Measurements from ENCODE around the gene COX10. TPM values are rescaled to one million over a fixed set of nuclear protein-coding genes. Genes with fewer than 3 reads are reported as not detected.
"Not testable (repeated sequence)": the region's sequence is repeated elsewhere in the genome, so short reads cannot be mapped to it uniquely, and the experiment has no call there.

COX10 gene
- total RNA-seq, 1 experiment from 2014 or later = 34.5 TPM

- peaks cover 77% of the 10 kb centered on the region for H3K79me2 ChIP-seq (ENCODE audit: low read length)
- no peaks in the 10 kb centered on the region for H4K20me1 ChIP-seq (ENCODE audit: insufficient read depth, low read depth, low read length)
- H3K9me2 ChIP-seq (replicated peaks; ENCODE audit: insufficient read depth, low read length) = no peaks in the 10 kb centered on the region
- H3K9me3 ChIP-seq (ENCODE audit: low read length) = no peaks in the 10 kb centered on the region
- H3K27me3 ChIP-seq (ENCODE audit: low read length) = no peaks in the 10 kb centered on the region
- H2AFZ ChIP-seq (ENCODE audit: low read length) = no peak overlapping the region
- H3K9ac ChIP-seq (ENCODE audit: low read length) = no peak overlapping the region
- DNase-seq = no peak
- H3K36me3 ChIP-seq (ENCODE audit: insufficient read depth, low read length) = no peaks in the 10 kb centered on the region
- no peak overlapping the region for H3K4me3 ChIP-seq (ENCODE audit: low read length)
- no peaks in the 10 kb centered on the region for H3K4me1 ChIP-seq (ENCODE audit: low read length)
- H3K4me2 ChIP-seq (ENCODE audit: low read depth, low read length, poor library complexity, severe bottlenecking) = no peak overlapping the region
- no peak overlapping the region for H3K27ac ChIP-seq (ENCODE audit: low read length)
These were observed 83.4 kb downstream of the COX10 start for GRCh38 chr17:14152721-14153120.

DNA sequence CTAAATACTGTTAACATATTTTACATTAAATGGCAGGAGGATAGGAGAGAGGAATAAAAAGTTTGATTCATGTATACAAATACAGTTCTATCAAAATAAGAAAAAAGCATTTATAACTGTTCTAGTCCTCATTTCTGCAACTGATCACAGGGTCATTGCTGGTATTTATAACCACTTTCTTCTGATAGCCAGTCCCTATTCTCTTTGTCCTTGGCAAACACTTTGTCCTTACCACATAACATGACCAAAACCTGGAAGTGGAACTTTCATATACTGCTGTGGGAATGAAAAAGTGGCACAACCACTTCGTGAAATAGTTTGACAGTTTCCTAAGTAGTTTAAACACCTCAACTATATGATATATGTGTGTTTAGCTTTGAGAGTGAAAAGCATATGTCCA, 84.1 kb downstream of the COX10 start:
- Histone ChIP-seq H3K9me3 (ENCODE audit: low read length) (no peaks in the 10 kb centered on the region), H3K27me3 (ENCODE audit: low read length) (no peaks in the 10 kb centered on the region), H3K4me3 (ENCODE audit: low read length) (no peak overlapping the region), H3K4me2 (ENCODE audit: low read depth, low read length, poor library complexity, severe bottlenecking) (no peak overlapping the region), H3K36me3 (ENCODE audit: insufficient read depth, low read length) (no peaks in the 10 kb centered on the region), H2AFZ (ENCODE audit: low read length) (no peak overlapping the region), H4K20me1 (ENCODE audit: insufficient read depth, low read depth, low read length) (no peaks in the 10 kb centered on the region), H3K9ac (ENCODE audit: low read length) (no peak overlapping the region), H3K27ac (ENCODE audit: low read length) (no peak overlapping the region), H3K4me1 (ENCODE audit: low read length) (no peaks in the 10 kb centered on the region), H3K79me2 (ENCODE audit: low read length) (peaks cover 75% of the 10 kb centered on the region), H3K9me2 (replicated peaks; ENCODE audit: insufficient read depth, low read length) (no peaks in the 10 kb centered on the region)
- DNase-seq = no peak

DNA sequence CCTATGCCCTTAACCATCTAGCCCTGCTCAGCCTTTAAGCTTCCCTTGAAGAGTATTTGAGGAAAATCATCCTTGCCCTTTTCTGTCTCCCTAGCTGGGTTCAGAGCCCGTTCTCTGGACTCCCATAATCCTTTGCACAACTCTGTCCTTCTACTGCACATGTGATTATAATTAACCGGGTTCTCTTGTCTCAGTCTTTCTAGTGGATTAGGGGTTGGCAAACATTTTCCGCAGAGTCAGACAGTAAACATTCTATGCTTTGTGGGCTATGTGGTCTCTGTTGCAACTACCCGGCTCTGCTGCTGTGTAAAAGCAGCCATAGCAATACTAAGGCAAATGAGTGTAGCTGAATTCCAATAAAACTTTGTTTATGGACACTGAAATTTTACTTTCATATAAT, 87.4 kb downstream of the COX10 start:
- H3K9me3 ChIP-seq (ENCODE audit: low read length) = no peaks in the 10 kb centered on the region
- H3K27ac ChIP-seq (ENCODE audit: low read length) = no peak overlapping the region
- no peaks in the 10 kb centered on the region for H4K20me1 ChIP-seq (ENCODE audit: insufficient read depth, low read depth, low read length)
- no peaks in the 10 kb centered on the region for H3K27me3 ChIP-seq (ENCODE audit: low read length)
- DNase-seq = no peak
- H2AFZ ChIP-seq (ENCODE audit: low read length) = no peak overlapping the region
- peaks cover 61% of the 10 kb centered on the region for H3K79me2 ChIP-seq (ENCODE audit: low read length)
- no peak overlapping the region for H3K4me2 ChIP-seq (ENCODE audit: low read depth, low read length, poor library complexity, severe bottlenecking)
- H3K4me3 ChIP-seq (ENCODE audit: low read length) = no peak overlapping the region
- no peaks in the 10 kb centered on the region for H3K4me1 ChIP-seq (ENCODE audit: low read length)
- H3K9me2 ChIP-seq (replicated peaks; ENCODE audit: insufficient read depth, low read length) = no peaks in the 10 kb centered on the region
- no peak overlapping the region for H3K9ac ChIP-seq (ENCODE audit: low read length)
- no peaks in the 10 kb centered on the region for H3K36me3 ChIP-seq (ENCODE audit: insufficient read depth, low read length)

GRCh38 chr17:14157822-14158221, 88.5 kb downstream of the COX10 start:
- no peaks in the 10 kb centered on the region for H3K27me3 ChIP-seq (ENCODE audit: low read length)

DNA sequence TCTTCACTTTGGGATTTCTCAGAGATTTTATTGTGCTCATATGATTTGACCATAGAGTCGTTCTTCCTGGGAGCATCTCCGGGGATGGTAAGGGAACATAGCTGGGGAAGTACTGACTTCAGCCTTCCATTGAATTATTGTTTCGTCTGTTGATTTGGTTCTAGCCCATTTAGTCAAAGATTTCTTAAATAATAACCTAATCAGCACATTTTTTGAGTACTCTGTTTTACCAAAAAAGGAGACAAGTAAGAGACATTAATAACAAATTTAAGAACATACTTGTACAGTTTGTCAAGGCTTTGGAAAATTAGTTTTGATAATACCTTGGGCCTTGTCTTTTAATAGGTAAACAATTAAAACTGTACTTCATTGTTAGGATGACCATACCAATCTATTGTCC, 89.4 kb downstream of the COX10 start:
- Histone ChIP-seq H2AFZ (ENCODE audit: low read length) (no peak overlapping the region), H3K27me3 (ENCODE audit: low read length) (no peaks in the 10 kb centered on the region), H3K4me3 (ENCODE audit: low read length) (no peak overlapping the region), H3K36me3 (ENCODE audit: insufficient read depth, low read length) (no peaks in the 10 kb centered on the region; the same call in 1 of the 2 replicates), H3K4me1 (ENCODE audit: low read length) (no peaks in the 10 kb centered on the region), H3K27ac (ENCODE audit: low read length) (no peak overlapping the region), H3K9ac (ENCODE audit: low read length) (no peak overlapping the region), H3K9me2 (replicated peaks; ENCODE audit: insufficient read depth, low read length) (no peaks in the 10 kb centered on the region), H3K79me2 (ENCODE audit: low read length) (peaks cover 53% of the 10 kb centered on the region), H3K9me3 (ENCODE audit: low read length) (no peaks in the 10 kb centered on the region), H3K4me2 (ENCODE audit: low read depth, low read length, poor library complexity, severe bottlenecking) (no peak overlapping the region), H4K20me1 (ENCODE audit: insufficient read depth, low read depth, low read length) (no peaks in the 10 kb centered on the region)
- DNase-seq = no peak

More at GRCh38 chr17:14157822-14158221, 88.5 kb downstream of the COX10 start:
- Histone ChIP-seq H3K4me1 (ENCODE audit: low read length) (no peaks in the 10 kb centered on the region), H3K9ac (ENCODE audit: low read length) (no peak overlapping the region), H2AFZ (ENCODE audit: low read length) (no peak overlapping the region), H3K9me3 (ENCODE audit: low read length) (no peaks in the 10 kb centered on the region), H3K9me2 (replicated peaks; ENCODE audit: insufficient read depth, low read length) (no peaks in the 10 kb centered on the region), H3K36me3 (ENCODE audit: insufficient read depth, low read length) (no peaks in the 10 kb centered on the region), H3K4me2 (ENCODE audit: low read depth, low read length, poor library complexity, severe bottlenecking) (no peak overlapping the region), H4K20me1 (ENCODE audit: insufficient read depth, low read depth, low read length) (no peaks in the 10 kb centered on the region), H3K27ac (ENCODE audit: low read length) (no peak overlapping the region), H3K79me2 (ENCODE audit: low read length) (peaks cover 60% of the 10 kb centered on the region), H3K4me3 (ENCODE audit: low read length) (no peak overlapping the region)
- DNase-seq = no peak

GRCh38 chr17:14161419-14161818, 92.1 kb downstream of the COX10 start:
- no peak overlapping the region for H3K4me2 ChIP-seq (ENCODE audit: low read depth, low read length, poor library complexity, severe bottlenecking)
- no peak overlapping the region for H3K4me3 ChIP-seq (ENCODE audit: low read length)
- H3K9me2 ChIP-seq (replicated peaks; ENCODE audit: insufficient read depth, low read length) = no peaks in the 10 kb centered on the region
- peaks cover 45% of the 10 kb centered on the region for H3K79me2 ChIP-seq (ENCODE audit: low read length)
- H3K4me1 ChIP-seq (ENCODE audit: low read length) = no peaks in the 10 kb centered on the region
- H4K20me1 ChIP-seq (ENCODE audit: insufficient read depth, low read depth, low read length) = no peaks in the 10 kb centered on the region
- H3K36me3 ChIP-seq (ENCODE audit: insufficient read depth, low read length) = no peaks in the 10 kb centered on the region; the same call in 1 of the 2 replicates
- H2AFZ ChIP-seq (ENCODE audit: low read length) = no peak overlapping the region
- H3K9ac ChIP-seq (ENCODE audit: low read length) = no peak overlapping the region
- DNase-seq = no peak
- no peaks in the 10 kb centered on the region for H3K9me3 ChIP-seq (ENCODE audit: low read length)
- no peak overlapping the region for H3K27ac ChIP-seq (ENCODE audit: low read length)
- H3K27me3 ChIP-seq (ENCODE audit: low read length) = no peaks in the 10 kb centered on the region

- no peak for DNase-seq
- H3K4me1 ChIP-seq (ENCODE audit: low read length) = no peaks in the 10 kb centered on the region
- peaks cover 37% of the 10 kb centered on the region for H3K79me2 ChIP-seq (ENCODE audit: low read length)
- H4K20me1 ChIP-seq (ENCODE audit: insufficient read depth, low read depth, low read length) = no peaks in the 10 kb centered on the region
- no peak overlapping the region for H2AFZ ChIP-seq (ENCODE audit: low read length)
- H3K9me3 ChIP-seq (ENCODE audit: low read length) = peaks cover 4% of the 10 kb centered on the region; the same call in 1 of the 2 replicates
- H3K4me3 ChIP-seq (ENCODE audit: low read length) = no peak overlapping the region
- H3K4me2 ChIP-seq (ENCODE audit: low read depth, low read length, poor library complexity, severe bottlenecking) = no peak overlapping the region
- no peaks in the 10 kb centered on the region for H3K9me2 ChIP-seq (replicated peaks; ENCODE audit: insufficient read depth, low read length)
- H3K9ac ChIP-seq (ENCODE audit: low read length) = no peak overlapping the region
- no peaks in the 10 kb centered on the region for H3K27me3 ChIP-seq (ENCODE audit: low read length)
- H3K27ac ChIP-seq (ENCODE audit: low read length) = no peak overlapping the region
- H3K36me3 ChIP-seq (ENCODE audit: insufficient read depth, low read length) = peaks cover 4% of the 10 kb centered on the region
These were observed 96.3 kb downstream of the COX10 start for GRCh38 chr17:14165616-14166015.

DNA sequence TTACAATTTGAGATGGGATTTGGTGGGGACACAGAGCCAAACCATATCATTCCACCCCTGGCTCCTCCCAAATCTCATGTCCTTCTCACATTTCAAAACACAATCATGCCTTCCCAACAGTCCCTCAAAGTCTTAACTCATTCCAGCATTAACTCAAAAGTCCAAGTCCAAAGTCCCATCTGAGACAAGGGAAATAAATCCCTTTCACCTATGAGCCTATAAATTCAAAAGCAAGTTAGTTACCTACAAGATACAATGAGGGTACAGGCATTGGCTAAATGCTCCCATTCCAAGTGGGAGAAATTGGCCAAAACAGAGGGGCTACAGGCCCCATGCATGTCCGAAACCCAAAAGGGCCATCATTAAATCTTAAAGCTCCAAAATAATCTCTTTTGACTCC, 98.5 kb downstream of the COX10 start:
- not testable (repeated sequence) for H3K9ac ChIP-seq (ENCODE audit: low read length); H3K4me1 ChIP-seq (ENCODE audit: low read length); H3K36me3 ChIP-seq (ENCODE audit: insufficient read depth, low read length); H3K9me2 ChIP-seq (replicated peaks; ENCODE audit: insufficient read depth, low read length); DNase-seq; H3K4me3 ChIP-seq (ENCODE audit: low read length); H3K9me3 ChIP-seq (ENCODE audit: low read length); H3K4me2 ChIP-seq (ENCODE audit: low read depth, low read length, poor library complexity, severe bottlenecking); H4K20me1 ChIP-seq (ENCODE audit: insufficient read depth, low read depth, low read length); H3K27ac ChIP-seq (ENCODE audit: low read length); H3K27me3 ChIP-seq (ENCODE audit: low read length); H2AFZ ChIP-seq (ENCODE audit: low read length)
- H3K79me2 ChIP-seq (ENCODE audit: low read length) = peaks cover 33% of the 10 kb centered on the region

DNA sequence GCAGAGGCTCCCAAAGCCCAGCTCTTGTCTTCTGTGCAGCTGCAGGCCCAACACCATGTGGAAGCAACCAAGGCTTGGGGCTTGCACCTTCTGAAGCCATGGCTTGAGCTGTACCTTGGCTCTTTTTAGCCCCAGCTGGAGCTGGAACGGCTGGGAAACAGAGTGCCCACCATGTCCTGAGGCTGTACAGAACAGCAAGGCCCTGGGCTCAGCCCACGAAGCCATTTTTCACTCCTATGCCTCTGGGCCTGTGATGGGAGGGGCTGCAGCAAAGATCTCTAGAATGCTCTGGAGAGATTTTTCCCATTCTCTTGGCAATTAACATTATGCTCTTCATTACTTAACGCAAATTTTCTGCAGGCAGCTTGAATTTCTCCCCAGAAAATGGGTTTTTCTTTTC, 99.3 kb downstream of the COX10 start:
- Histone ChIP-seq H4K20me1 (ENCODE audit: insufficient read depth, low read depth, low read length) (no peaks in the 10 kb centered on the region), H3K79me2 (ENCODE audit: low read length) (peaks cover 36% of the 10 kb centered on the region), H3K36me3 (ENCODE audit: insufficient read depth, low read length) (peaks cover 4% of the 10 kb centered on the region), H3K4me2 (ENCODE audit: low read depth, low read length, poor library complexity, severe bottlenecking) (no peak overlapping the region), H3K4me1 (ENCODE audit: low read length) (no peaks in the 10 kb centered on the region), H3K27ac (ENCODE audit: low read length) (no peak overlapping the region), H3K4me3 (ENCODE audit: low read length) (no peak overlapping the region), H2AFZ (ENCODE audit: low read length) (no peak overlapping the region), H3K27me3 (ENCODE audit: low read length) (no peaks in the 10 kb centered on the region), H3K9me2 (replicated peaks; ENCODE audit: insufficient read depth, low read length) (no peaks in the 10 kb centered on the region), H3K9ac (ENCODE audit: low read length) (no peak overlapping the region), H3K9me3 (ENCODE audit: low read length) (peaks cover 4% of the 10 kb centered on the region; the same call in 1 of the 2 replicates)
- no peak for DNase-seq
